Upper lobe of left lung (tissue), 4 donors: Measurements from ENCODE around the gene RNF150.

Experiments used
- CTCF ChIP-seq, 6 experiments: fragments of 450-650 bp in 4 of 6; fragments of 200-600 bp in 2 of 6; sonication (generic) in 2 of 6; IDR thresholded peaks; one replicate each; pipeline ENCODE4 v1.5.1; 2016 to 2019; ENCODE audit warnings: antibody characterized with exemption in 6 of 6
- POLR2A ChIP-seq, 4 donors: fragments of 450-650 bp; IDR thresholded peaks; one replicate each; pipeline ENCODE4 v1.5.1; 2016 to 2017; ENCODE audit warnings: antibody characterized with exemption in 4 of 4, mild to moderate bottlenecking in 2 of 4

DNA sequence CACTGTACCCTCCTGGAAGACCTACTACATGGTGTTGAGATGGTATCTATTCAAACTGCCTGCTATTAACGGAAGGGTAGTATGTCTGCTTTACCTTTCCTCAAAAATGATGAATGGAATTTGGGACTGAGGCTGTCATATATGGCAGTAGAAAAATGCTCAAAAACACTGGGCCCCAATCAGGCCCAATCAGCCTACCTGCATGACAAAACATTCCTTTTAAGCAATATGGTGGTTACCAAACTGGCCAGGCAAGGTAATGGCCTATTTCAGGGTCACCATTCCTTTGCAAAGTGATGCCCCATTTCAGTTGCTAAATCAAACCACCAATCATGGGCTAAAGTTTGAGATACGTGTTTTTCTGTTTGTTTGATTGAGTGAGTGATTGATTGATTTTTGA, 14.9 kb downstream of the RNF150 start:
- no peak for TF ChIP-seq POLR2A (IDR thresholded peaks at IDR 0.05)
- no peak for TF ChIP-seq CTCF (IDR thresholded peaks at IDR 0.05)
